K562 (cell line): ENCODE data around the gene NRXN2. TPM values are rescaled to one million over a fixed set of nuclear protein-coding genes. Genes with fewer than 3 reads are reported as not detected.

Source experiments
- CBX2 ChIP-seq: fragments of 200-600 bp; sonication (generic); IDR thresholded peaks from one replicate; pipeline ENCODE4 v1.6.1; 2012; ENCODE audit warnings: mild to moderate bottlenecking, low read length, inconsistent platforms; ENCODE audit not compliant: insufficient read depth, poor library complexity, severe bottlenecking
- EWSR1 ChIP-seq: fragments of 450-650 bp; IDR thresholded peaks from 2 replicates; pipeline ENCODE4 v1.6.1; 2018; ENCODE audit warnings: borderline replicate concordance, mild to moderate bottlenecking, low read depth, moderate library complexity; ENCODE audit not compliant: partially characterized antibody
- FOS ChIP-seq: IDR thresholded peaks from 3 replicates; pipeline ENCODE4 v1.6.1; 2011; ENCODE audit not compliant: insufficient read length; ENCODE audit errors: extremely low read depth
- GATAD2A ChIP-seq: fragments of 450-650 bp; IDR thresholded peaks from 2 replicates; pipeline ENCODE4 v1.6.1; 2017
- PTBP1 ChIP-seq: fragments of 200-400 bp; formaldehyde crosslinking; IDR thresholded peaks from 2 replicates; pipeline ENCODE4 v1.6.1; 2017; ENCODE audit warnings: low read depth, low read length
- RHOXF2B ChIP-seq: fragments of 250-450 bp; sonication (Bioruptor Pico); conservative IDR thresholded peaks from 2 replicates; pipeline ENCODE4 v1.5.1; 2021
- RUNX1 ChIP-seq: sonication (generic); IDR thresholded peaks from 2 replicates; pipeline ENCODE4 v1.6.1; 2016; ENCODE audit warnings: antibody characterized with exemption, low read depth
- TCF3 ChIP-seq: sonication (generic); formaldehyde crosslinking; IDR thresholded peaks from 2 replicates; pipeline ENCODE4 v1.4.0; 2020; ENCODE audit warnings: mild to moderate bottlenecking, missing genetic modification reagents
- U2AF2 ChIP-seq: fragments of 200-400 bp; formaldehyde crosslinking; optimal IDR thresholded peaks from 2 replicates; pipeline ENCODE3; 2017; ENCODE audit warnings: low read depth, mild to moderate bottlenecking, low read length
- UBTF ChIP-seq, 2 experiments: IDR thresholded peaks; 2 replicates each; pipeline ENCODE4 v1.6.1; 2012; ENCODE audit warnings: improper control_type of control experiment in 2 of 2, low read depth in 2 of 2, low read length in 2 of 2, borderline replicate concordance in 1 of 2
- ZC3H11A ChIP-seq: IDR thresholded peaks from 2 replicates; pipeline ENCODE4 v1.6.1; 2012; ENCODE audit warnings: low read depth, low read length, improper control_type of control experiment
- ZC3H8 ChIP-seq: fragments of 450-650 bp; IDR thresholded peaks from 2 replicates; pipeline ENCODE4 v1.6.1; 2017
- ZNF263 ChIP-seq: sonication (generic); formaldehyde crosslinking; IDR thresholded peaks from 2 replicates; pipeline ENCODE4 v1.8.0; 2022; ENCODE audit warnings: mild to moderate bottlenecking, missing genetic modification reagents, borderline replicate concordance
- ZNF507 ChIP-seq: conservative IDR thresholded peaks from 2 replicates; pipeline ENCODE4 v1.6.1; 2017; ENCODE audit warnings: missing genetic modification characterization, missing compliant biosample characterization
- ZNF707 ChIP-seq: fragments of 250-450 bp; sonication (Bioruptor Pico); conservative IDR thresholded peaks from 2 replicates; pipeline ENCODE4 v1.8.0; 2022; ENCODE audit warnings: inconsistent platforms, mild to moderate bottlenecking, moderate library complexity
- polyA plus RNA-seq, 8 experiments: library from polyadenylated mRNA; depleted of rRNA in 4 of 8; stranded (reverse) in 5 of 8; unstranded in 3 of 8; fragments of >200 nt; fragmentation: Nextera tagmentation in 2 of 8; fragmentation: Illumina TruSeq in 1 of 8; extraction: Ambion mirVana in 2 of 8; extraction: Trizol in 1 of 8; gene quantifications; 2 replicates each; pipeline versions ENCODE4 v1.2.1 to v1.2.3, GENCODE V29; 2011 to 2014; ENCODE audit warnings: inconsistent platforms in 1 of 8, missing spikeins in 1 of 8
- total RNA-seq, 7 experiments: library from RNA; depleted of rRNA in 6 of 7; stranded (reverse); fragments of >200 nt in 6 of 7; fragmentation: Illumina TruSeq in 2 of 7; extraction: Trizol in 2 of 7; gene quantifications; 2 replicates each; pipeline versions ENCODE4 v1.2.1 to v1.2.3, GENCODE V29; 2011 to 2021; ENCODE audit warnings: low replicate concordance in 1 of 7

NRXN2 gene
- total and polyA plus RNA-seq, 9 of the 15 experiments (the other 6 are each of a cell fraction or from before 2014, with no cell fraction given) = 0.07 to 0.47 (median 0.15) TPM; not detected in 4

GRCh38 chr11:64590763-64591221 is 132.2 kb downstream of the NRXN2 start, which contains the start of gene SLC22A12 (continued):
- TF ChIP-seq UBTF (IDR thresholded peaks at IDR 0.05; ENCODE audit: borderline replicate concordance in 1 of 2, low read depth in 2 of 2, low read length in 2 of 2) = no peak
- TF ChIP-seq ZNF507 (tag) = no peak
- TF ChIP-seq ZC3H11A = no peak
- TF ChIP-seq RHOXF2B = no peak
- TF ChIP-seq TCF3 = no peak
- TF ChIP-seq PTBP1 = no peak
- no peak for TF ChIP-seq ZC3H8
- no peak for TF ChIP-seq FOS
- no peak for TF ChIP-seq RUNX1
- no peak for TF ChIP-seq EWSR1
- TF ChIP-seq ZNF263 (CRISPR knock-in tag) = no peak
- no peak for TF ChIP-seq U2AF2
- TF ChIP-seq CBX2 = no peak
- no peak for TF ChIP-seq ZNF707
- TF ChIP-seq GATAD2A = no peak
